ENCODE data around the gene PPP2R2B.

GRCh38 chr5:146778261-146778660, 100.3 kb downstream of the PPP2R2B start:
- TF ChIP-seq MYC (IDR thresholded peaks at IDR 0.05; ENCODE audit: low read depth, low read length) (no peak), CTCF (IDR thresholded peaks at IDR 0.05; ENCODE audit: low read depth, low read length) (no peak)
